Embryonic facial prominence (tissue), 1 donor: Measurements from ENCODE around the gene ZNF610.

Experiments
- DNase-seq: peaks from one replicate; pipeline ENCODE4 v3.0.0-alpha.2; 2016; ENCODE audit errors: extremely low spot score

Gene ZNF610

DNA sequence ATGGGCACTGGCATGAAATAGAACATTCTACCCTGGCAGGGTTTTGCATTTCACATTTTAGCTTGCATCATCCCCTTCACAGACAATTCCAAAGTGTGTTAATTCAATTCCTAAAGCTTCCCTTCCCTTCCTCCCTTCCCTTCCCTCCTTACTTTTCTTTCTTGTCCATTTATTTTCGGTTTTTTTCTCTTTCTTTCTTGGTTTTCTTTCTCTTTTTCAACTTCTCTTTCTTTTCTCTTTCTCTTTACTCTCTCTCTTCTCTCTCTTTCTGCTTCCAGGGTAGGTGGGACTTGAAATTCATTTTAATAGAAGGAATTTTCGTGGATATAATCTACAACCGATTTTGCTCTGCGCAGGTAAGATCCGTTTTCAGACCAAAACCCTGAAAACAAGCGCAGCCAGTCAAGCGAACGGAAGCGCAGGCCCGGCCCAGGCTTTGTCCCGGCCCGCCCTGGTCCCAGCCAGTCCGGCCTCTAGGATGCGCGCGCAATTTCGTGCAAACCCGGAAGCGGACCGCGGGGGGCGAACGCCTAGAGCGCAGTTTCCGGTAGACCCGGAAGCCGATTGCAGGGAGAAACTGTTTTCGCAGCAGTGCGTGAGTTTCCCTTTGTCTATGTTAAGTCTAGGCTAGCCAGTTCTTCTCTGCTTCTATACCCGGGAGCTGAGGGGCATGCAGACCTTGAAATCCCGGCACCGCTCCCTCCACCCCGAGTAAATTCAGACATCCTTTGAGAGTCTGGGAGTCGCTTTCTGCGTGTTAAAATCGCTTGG is 61.5 kb downstream of the ZNF610 start, which contains the start of gene ZNF528:
Gene ZNF528, plus strand, starts transcription at position 540 of the 771 bp plus-strand sequence. CDS start 4,165 bp downstream, outside the sequence.
- peak; percentile 87 for DNase-seq

DNA sequence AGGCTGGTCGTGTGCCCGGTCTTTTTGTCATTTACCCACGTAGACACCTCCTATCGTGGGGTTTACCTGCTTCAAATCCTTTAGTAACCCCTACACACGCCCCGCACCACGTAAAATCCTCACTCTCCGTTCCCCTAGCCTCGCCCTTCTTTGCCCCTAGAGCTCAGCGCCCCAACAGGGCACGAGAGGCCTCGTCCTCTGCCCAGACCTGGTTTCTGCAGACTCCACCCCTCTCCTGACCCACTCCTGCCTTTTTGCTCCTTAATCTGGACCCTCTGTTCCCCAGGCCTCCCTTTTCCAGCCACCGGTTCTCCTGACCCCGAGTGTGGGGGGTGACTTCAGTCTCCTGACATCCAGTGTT is 62.0 kb downstream of the ZNF610 start:
- DNase-seq, result no peak

DNA sequence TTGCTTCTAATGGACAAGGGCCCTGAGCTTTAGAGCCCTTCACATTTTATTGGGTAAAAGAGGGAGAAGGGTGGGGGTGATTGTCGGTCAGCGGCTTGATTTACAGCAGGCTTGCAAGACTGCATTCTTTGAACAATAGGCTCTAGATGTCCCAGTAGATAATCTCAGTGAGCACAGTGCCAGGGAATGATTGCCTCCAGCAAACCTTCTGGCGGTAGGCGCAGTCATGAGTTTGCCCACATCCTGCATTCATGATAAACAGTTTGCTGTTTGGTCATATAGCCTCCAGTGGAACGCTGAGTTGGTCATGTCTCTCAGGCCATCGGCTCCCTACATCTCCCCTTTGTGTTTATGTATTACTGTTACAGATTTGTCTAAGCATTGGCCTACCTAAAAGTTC is 74.2 kb downstream of the ZNF610 start:
- no peak for DNase-seq

DNA sequence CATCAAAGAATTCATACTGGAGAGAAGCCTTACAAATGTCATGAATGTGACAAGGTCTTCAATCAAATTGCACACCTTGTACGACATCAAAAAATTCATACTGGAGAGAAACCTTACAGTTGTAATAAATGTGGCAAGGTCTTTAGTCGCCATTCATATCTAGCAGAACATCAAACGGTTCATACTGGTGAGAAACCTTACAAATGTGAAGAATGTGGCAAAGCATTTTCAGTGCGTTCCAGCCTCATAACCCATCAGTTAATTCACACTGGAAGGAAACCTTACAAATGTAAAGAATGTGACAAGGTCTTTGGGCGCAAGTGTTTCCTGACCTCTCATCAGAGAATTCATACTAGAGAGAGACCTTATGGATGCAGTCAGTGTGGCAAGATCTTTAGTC is 79.7 kb downstream of the ZNF610 start:
- DNase-seq, result no peak
